VCaP (cell line): ENCODE measurements around the gene WNT7B.

Experiments
- H3K27ac ChIP-seq: fragments of 450-650 bp; 2 replicates; pipeline ENCODE4 v1.5.1; 2017
- TF ChIP-seq, protein P1 (sequence below): fragments of 450-650 bp; conservative IDR thresholded peaks from 2 replicates; pipeline ENCODE4 v1.5.1; 2017; ENCODE audit warnings: mild to moderate bottlenecking, moderate library complexity

Gene WNT7B

DNA sequence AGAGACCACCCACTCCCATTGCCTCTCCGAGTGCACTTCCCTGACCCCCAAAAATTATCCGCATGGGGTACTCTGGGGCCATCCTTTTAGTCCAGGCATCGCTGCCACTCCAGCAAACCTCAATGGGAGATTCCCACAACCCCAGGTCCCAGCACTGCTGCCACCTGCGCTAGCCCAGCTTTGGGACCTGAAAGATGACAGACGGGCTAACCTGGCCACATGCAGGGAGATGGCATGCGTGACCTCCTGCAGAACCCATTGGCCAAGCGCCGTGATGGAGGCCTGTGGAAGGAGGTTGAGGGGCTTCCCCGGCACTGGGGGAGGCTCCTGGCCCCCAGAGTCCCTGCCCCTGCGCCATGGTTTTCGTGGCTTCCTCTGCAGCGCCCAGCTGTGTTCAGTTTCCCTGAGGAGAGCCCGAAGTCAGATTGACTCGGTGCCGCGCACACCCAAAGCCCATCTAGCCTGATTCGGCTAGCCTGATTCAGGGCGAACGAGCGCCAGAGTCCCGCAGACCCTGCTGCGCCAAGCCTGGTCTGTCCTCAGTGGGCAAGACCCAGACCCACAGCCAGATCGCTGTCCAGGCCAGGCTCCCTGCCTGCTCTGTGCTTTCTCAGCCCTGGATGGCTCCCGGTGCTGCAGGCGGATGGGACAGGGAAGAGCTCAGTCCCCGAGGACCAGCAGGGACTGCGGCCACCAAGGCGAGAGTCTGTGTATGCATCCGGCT is 751 bp upstream of the WNT7B start:
- H3K27ac ChIP-seq = peak overlapping the region; percentile 40
- TF ChIP-seq, protein P1, sequence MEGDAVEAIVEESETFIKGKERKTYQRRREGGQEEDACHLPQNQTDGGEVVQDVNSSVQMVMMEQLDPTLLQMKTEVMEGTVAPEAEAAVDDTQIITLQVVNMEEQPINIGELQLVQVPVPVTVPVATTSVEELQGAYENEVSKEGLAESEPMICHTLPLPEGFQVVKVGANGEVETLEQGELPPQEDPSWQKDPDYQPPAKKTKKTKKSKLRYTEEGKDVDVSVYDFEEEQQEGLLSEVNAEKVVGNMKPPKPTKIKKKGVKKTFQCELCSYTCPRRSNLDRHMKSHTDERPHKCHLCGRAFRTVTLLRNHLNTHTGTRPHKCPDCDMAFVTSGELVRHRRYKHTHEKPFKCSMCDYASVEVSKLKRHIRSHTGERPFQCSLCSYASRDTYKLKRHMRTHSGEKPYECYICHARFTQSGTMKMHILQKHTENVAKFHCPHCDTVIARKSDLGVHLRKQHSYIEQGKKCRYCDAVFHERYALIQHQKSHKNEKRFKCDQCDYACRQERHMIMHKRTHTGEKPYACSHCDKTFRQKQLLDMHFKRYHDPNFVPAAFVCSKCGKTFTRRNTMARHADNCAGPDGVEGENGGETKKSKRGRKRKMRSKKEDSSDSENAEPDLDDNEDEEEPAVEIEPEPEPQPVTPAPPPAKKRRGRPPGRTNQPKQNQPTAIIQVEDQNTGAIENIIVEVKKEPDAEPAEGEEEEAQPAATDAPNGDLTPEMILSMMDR = no peak

DNA sequence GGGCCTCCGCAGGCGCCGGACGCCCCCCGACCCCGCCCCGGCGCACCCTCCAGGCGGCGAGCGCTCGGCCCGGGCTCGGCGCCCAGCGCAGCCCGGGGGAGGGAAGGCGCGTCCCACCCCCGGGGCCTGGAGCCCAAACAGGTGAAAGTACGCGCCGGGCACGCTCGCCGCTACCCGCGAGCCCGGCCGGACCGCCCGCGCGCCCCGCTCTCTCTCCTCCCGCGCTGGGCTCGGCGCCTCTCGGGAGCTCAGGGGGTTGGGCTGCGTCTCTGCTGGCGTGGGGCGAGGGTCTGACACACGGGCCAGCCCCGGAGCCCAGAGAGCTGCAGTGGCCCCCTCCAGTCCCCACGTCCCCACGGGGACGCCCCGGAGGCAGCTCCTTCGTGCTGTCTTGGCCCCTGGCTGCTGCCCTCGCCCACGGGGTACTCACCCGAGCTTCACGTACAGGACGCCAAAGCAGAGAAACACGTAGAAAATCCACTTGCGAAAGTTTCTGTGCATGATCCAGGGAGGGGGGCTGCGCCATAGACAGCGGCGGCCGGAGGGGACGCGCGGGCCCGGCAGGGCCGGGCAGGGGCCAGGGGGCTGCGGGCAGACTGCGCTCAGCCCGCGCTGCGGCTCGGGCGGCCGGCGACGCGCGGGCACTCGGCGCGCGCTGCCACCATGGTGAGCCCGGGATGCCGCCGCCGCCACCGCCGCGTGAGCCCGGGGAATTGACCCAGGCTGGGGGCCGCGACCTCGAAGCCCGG is 534 bp downstream of the WNT7B start:
- TF ChIP-seq, protein P1 = no peak
- peak overlapping the region; percentile 40; the same call in 1 of the 2 replicates for H3K27ac ChIP-seq

DNA sequence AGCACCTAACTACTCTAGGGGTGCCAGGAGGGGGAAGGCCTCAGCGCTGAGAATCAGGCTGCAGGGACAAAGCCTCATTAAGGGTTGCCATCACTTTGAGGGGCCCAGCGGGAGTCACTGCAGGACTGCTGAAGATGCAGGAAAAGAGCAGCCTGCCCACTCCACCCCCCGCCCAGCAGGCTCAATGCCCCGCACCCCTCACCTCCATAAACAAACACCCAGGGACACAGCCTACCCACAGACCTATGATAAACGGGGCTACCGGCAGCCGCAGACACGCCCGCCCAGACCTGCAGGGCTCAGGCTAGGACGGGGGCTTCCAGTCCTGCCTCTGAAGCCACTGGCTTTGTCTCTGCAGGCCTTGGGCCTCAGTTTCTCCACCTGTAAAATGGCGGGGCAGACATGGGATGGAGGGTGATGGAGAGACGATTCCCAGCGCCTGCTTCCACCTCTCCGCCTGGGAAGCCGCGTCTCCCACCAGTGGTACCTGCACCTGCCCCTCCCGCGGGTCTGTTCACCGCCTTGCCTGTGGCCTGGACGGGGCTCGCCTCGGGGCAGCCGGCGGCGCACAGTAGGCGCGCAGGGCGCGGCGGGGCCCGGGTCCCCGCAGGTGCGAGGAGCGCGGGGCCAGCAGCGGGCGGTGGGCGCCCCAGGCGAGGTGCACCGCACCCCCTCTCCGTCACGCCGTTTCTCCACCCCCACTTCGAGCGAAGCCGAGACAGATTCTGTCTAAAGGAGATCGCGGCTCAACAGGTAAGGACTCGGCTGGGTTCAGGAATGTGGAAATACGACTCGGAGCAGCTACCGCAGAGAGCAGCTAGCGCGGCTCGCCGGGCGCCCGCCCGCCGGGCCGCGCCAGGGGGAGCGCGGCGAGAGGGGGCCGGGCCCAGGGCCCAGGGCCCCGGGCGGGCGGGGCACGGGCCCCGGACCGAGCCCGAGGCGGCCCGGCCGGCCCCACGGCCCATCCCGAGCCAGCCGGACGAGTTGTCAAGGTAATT is 1.5 kb downstream of the WNT7B start:
- TF ChIP-seq, protein P1 = no peak
- H3K27ac ChIP-seq = peak overlapping the region; percentile 40; the same call in 1 of the 2 replicates

DNA sequence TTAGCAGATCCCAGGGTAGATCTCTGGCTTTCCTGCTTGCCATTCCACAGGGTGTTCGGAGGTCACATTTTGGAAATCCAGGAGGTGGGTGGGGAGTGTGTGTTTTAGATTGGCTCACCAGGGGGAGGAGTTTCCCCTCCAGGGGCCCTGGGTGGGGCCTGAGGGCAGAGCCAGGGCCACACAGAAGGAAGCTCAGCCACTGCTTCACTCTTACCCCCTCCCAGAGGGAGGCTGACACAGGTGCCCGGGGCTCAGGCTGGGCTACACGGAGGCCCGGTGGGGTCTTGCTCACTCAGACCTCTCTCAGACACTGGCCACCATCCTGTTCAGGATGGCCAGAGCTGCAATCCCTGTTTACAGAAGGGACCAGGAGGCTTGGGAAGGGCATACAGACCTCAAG is 2.5 kb downstream of the WNT7B start:
- TF ChIP-seq, protein P1 = no peak

DNA sequence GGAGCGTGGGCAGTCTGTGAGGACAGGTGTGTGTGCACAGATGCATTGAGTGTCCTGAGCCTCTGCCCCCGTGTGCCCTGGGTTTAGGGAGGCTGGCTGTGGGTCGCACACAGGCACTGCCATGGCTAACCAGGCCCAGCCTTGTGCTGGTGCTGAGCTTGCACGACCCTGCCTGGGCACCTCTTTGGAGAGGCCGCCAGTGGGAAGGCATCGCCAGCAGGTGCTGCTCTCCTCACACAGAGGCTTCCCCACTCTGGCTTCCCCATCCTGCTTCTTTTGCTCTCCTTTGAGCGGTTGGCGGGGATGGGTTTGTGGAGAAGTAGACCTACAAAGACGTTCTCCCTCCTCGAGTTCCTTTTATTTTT is 4.1 kb downstream of the WNT7B start:
- TF ChIP-seq, protein P1 = no peak

More for the DNA sequence above, 2.5 kb downstream of the WNT7B start:
- H3K27ac ChIP-seq = no peak overlapping the region

DNA sequence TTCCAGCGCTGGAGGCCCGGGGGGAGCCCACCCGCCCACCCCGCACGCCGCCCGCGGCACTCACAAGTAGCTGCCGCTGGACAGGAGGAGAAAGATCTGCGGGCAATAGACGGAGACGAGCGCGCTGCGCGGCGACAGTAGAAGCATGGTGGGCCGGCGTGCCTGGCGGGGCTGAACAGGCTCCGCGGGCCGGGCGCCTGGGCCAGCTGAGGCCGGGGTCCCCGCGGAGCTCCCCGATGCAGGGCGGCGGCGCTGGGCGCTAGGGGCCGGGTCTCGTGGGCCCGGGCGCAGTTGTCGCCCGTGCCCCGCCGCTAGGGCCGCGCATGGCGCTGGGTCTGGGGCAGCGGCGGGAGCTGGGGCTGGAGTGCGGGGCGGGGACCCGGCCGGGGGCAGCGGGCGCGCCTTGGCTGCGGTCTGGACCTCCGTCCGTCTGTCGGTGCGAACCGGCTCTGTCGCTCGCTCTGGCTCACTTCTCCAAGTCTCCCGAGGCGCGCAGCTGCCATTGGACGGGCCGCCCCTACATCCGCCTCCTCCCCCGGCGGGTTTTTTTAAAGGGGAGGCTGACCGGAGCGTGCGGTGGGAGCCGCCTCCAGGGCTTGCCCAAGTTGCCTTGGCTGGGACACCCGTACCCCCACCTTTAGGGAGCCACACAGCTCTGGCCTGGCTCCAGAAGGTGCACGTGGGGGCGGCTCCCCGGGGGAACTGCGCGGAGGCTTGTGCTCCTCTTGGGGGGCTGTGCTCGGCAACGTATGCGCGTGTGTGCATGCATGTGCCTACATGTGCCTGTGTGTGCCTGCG is 4.7 kb downstream of the WNT7B start:
- TF ChIP-seq, protein P1 = no peak
- no peak overlapping the region for H3K27ac ChIP-seq

More for the DNA sequence above, 4.1 kb downstream of the WNT7B start:
- H3K27ac ChIP-seq = no peak overlapping the region
